Measurements from ENCODE around the gene RANBP10.

Gene RANBP10

DNA sequence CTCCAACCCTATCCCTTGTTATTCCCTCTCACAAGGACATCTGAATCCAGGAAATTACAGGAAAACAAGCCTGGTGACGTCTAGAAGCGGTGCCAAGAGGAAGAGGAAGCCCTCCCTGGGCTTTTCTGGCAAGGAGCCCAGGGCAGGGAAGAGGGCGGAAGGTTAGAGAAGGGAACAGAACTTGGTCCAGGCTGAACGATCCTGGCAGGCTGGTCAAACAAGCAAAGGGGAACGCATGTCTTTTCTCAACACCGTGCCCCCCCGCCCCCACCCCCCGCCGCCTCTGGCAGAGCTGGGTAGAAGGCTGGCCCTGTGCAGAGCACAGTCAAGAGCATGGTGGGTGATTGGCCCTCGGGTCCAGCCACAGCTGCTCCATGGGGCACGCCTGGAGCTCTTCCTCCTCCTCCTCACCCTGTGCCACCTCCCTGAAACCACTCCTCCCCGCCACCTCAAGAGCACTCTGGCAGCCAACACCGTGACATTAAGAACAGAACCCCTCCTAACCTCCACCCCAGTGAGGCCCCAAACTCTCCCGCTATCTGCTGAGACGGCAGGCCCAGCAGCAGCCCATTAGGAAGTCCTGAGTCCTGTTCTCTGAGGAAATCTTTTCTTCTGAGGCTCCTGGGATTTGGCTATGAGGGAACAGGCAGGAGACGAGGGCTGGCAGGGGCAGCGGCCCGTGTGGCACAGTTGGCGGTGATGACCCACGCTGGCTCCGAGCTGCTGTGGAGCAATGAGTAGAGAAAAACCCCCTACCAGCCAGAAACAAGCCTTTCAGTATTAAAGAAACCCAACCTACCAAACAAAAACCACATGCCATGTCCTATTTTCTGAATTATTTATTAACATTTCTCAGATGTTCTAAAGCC is 132.4 kb downstream of the RANBP10 start:
- no peak for DNase-seq
- in situ Hi-C loops (cut with HindIII; ENCODE audit: low pct_ligation_motif_present, low pct_unique_long_range_greater_than_20kb, low sequenced_read_pairs) = no loop called here
